Transverse colon (tissue), 4 donors: ENCODE data around the gene SIL1. TPM values are rescaled to one million over a fixed set of nuclear protein-coding genes. Genes with fewer than 3 reads are reported as not detected.

Experiments
- DNase-seq: peaks from one replicate; pipeline ENCODE4 v3.0.0-alpha.2; 2019
- H3K27ac ChIP-seq, 4 donors: fragments of 200-600 bp; sonication (generic); 2 replicates each; pipeline ENCODE4 v1.5.1; 2016 to 2018; ENCODE audit warnings: inconsistent platforms in 4 of 4
- H3K27me3 ChIP-seq: fragments of 200-600 bp; sonication (generic); 2 replicates; pipeline ENCODE4 v1.5.1; 2017; ENCODE audit warnings: inconsistent platforms
- H3K36me3 ChIP-seq, 4 donors: fragments of 200-600 bp; sonication (generic); 2 replicates each; pipeline ENCODE4 v1.5.1; 2017 to 2019; ENCODE audit warnings: inconsistent platforms in 4 of 4
- H3K4me1 ChIP-seq, 4 donors: fragments of 200-600 bp; sonication (generic); 2 replicates each; pipeline ENCODE4 v1.5.1; 2017 to 2020; ENCODE audit warnings: inconsistent platforms in 4 of 4
- H3K4me3 ChIP-seq, 4 donors: fragments of 200-600 bp; sonication (generic); 1 replicate in 1 of 4; 2 replicates in 3 of 4; pipeline versions ENCODE4 v1.5.1 to v1.6.1; 2017 to 2019; ENCODE audit warnings: inconsistent platforms in 4 of 4
- H3K9me3 ChIP-seq, 2 donors: fragments of 200-600 bp; sonication (generic); 2 replicates each; pipeline ENCODE4 v1.5.1; 2017 to 2019; ENCODE audit warnings: inconsistent platforms in 2 of 2
- CTCF ChIP-seq, 5 experiments: fragments of 200-600 bp in 3 of 5; fragments of 450-650 bp in 2 of 5; sonication (generic) in 3 of 5; IDR thresholded peaks; 1 replicate in 2 of 5; 2 replicates in 3 of 5; pipeline ENCODE4 v1.5.1; 2016 to 2017; ENCODE audit warnings: antibody characterized with exemption in 5 of 5, inconsistent platforms in 3 of 5, mild to moderate bottlenecking in 2 of 5, moderate library complexity in 1 of 5
- EP300 ChIP-seq: sonication (generic); formaldehyde crosslinking; IDR thresholded peaks from one replicate; pipeline ENCODE4 v1.6.1; 2017; ENCODE audit warnings: antibody characterized with exemption, low read depth
- POLR2A ChIP-seq: fragments of 450-650 bp; IDR thresholded peaks from one replicate; pipeline ENCODE4 v1.6.1; 2016; ENCODE audit warnings: antibody characterized with exemption, mild to moderate bottlenecking, moderate library complexity
- POLR2AphosphoS5 ChIP-seq, 3 donors: sonication (generic); formaldehyde crosslinking; IDR thresholded peaks; one replicate each; pipeline ENCODE4 v1.6.1; 2016; ENCODE audit warnings: antibody characterized with exemption in 3 of 3
- WGBS, 2 donors: methylation state at CpG; one replicate each; pipeline ENCODE4 v1.1.5; 2018; ENCODE audit warnings: low coverage in 1 of 2; 5-methylcytosine and 5-hydroxymethylcytosine counted together
- in situ Hi-C, 4 donors: fragments of 200-750 bp; cut with MboI; loops; one replicate each; pipeline versions ENCODE4 v1.15.0 to v1.15.1; 2017; ENCODE audit warnings: low sequenced_read_pairs in 3 of 4, low pct_ligation_motif_present in 1 of 4, low pct_unique_long_range_greater_than_20kb in 1 of 4
- intact Hi-C: fragments of 100-400 bp; cut with DNase I; formaldehyde crosslinking; loops from one replicate; pipeline ENCODE4 v1.15.1; 2023; ENCODE audit warnings: low total_unique reads
- total RNA-seq, 4 donors: library from RNA; depleted of rRNA; stranded (reverse); fragments of >200 nt; gene quantifications; one replicate each; pipeline ENCODE4 v1.1.0, GENCODE V29; 2016

Gene SIL1
- total RNA-seq, 4 donors from 2014 or later = 11.1 to 38.1 (median 29.0) TPM

DNA sequence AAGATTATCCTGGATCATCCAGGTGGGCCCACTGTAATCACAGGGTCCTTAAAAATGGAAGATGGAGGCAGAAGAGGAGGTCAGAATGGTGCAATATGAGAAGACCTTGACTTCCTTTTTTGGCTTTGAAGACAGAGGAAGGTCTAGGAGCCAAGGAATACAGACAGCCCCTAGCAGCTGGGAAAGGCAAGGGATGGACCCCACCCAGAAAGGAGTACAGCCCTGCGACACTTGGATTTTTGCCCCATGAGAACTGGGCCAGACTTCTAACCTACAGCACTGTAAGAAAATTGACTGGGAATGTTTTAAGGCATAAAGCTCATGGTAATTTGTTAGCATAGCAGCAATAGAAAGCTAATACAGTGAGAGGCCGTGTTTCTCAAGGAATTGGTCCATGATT, 256.1 kb downstream of the SIL1 start:
- no peak for DNase-seq
- intact Hi-C loops = no loop called here
- in situ Hi-C loops = no loop called here
- H3K27me3 ChIP-seq = no peaks in the 10 kb centered on the region
- H3K4me1 ChIP-seq = no peaks in the 10 kb centered on the region
- 89 to 100% methylated on average over 1 to 2 of the region's 2 CpGs for WGBS, 2 donors
- H3K27ac ChIP-seq = no peak overlapping the region
- peaks cover 0 to 4% (median under 1%) of the 10 kb centered on the region in 4 donors for H3K36me3 ChIP-seq
- TF ChIP-seq CTCF (IDR thresholded peaks at IDR 0.05) = no peak
- TF ChIP-seq EP300 = no peak
- H3K9me3 ChIP-seq = no peaks in the 10 kb centered on the region
- no peak overlapping the region for H3K4me3 ChIP-seq

DNA sequence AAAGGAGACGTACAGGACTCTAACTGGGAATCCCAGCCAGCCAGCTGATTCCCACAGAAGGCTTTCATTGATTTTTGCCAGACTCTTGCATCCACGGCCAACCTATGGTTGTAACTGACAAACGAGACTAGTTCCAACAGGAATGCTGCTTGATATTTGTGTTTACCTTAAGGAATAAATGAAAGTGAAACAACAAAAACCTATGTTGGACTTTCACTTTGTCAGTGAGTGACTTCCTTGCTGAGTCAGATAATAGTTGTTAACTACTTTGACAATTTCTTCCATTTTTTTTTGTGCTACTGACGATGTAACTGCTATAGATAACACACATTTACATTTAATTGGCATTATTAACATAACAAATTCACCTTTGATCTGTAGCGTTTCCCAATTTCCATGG, 259.6 kb downstream of the SIL1 start:
- H3K27ac ChIP-seq = no peak overlapping the region
- no peak for DNase-seq
- intact Hi-C loops (no loop called here), in situ Hi-C loops (no loop called here)
- H3K36me3 ChIP-seq = peaks cover 0 to 12% (median 5%) of the 10 kb centered on the region in 4 donors
- no peaks in the 10 kb centered on the region for H3K27me3 ChIP-seq
- no peak overlapping the region for H3K4me3 ChIP-seq
- TF ChIP-seq EP300 (no peak), CTCF (IDR thresholded peaks at IDR 0.05) (no peak), POLR2AphosphoS5 (IDR thresholded peaks at IDR 0.05) (no peak), POLR2A (no peak)
- H3K4me1 ChIP-seq = no peaks in the 10 kb centered on the region
- no peaks in the 10 kb centered on the region for H3K9me3 ChIP-seq
- 75 to 76% methylated on average over 5 of the region's 5 CpGs for WGBS, 2 donors

DNA sequence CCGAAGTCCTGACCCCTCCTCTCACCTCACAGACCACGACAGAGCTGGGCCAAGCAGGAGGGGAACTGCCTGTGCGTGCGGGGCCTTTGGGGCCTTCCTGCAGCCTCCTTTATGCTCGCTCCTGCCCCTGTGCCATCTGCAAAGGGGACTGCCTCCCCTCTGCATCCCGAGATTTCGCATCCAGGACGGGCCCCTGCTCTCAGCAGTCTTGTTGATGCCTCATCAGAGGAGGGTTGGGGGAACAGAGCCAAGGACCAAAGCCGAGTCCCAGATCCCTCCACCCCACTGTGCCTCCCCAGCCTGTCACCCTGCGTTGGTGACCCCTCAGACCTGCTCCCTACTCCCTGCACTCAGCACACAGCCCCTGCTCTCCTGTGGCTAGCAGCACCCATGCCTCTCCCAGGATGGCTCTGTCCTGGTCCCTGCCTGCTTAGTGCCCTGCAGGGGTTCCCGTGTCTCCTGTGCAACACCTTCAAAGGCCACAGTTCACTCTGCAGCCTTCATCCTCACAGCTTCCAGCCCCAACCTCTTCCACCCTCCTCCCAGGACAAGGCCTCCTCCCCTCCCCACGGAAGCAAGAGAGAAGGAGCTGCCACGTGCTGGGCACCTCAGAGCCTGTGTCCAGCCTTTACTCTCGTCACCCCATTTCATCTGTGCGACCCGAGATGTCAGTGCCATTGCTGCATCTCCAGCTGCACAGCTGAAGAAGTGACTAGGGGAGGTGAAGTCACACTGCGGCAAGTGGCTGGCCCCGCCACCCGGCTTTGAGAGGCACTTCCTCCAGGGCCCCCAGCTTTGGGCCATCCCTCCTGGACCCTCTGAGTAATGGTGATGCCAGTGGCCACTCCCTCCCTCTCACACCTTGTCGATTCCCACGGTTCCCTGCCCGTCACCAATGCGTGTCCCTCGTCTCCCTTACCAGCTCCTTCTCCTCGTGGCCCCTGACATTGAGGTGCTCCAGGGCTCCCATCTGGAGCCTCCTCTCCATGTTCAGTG, 260.5 kb downstream of the SIL1 start:
- DNase-seq = no peak
- no peaks in the 10 kb centered on the region for H3K4me1 ChIP-seq
- in situ Hi-C loops (no loop called here), intact Hi-C loops (no loop called here)
- no peaks in the 10 kb centered on the region for H3K27me3 ChIP-seq
- no peak overlapping the region for H3K27ac ChIP-seq
- H3K36me3 ChIP-seq = peaks cover 0 to 18% (median 9%) of the 10 kb centered on the region in 4 donors
- 87% methylated on average over 25 of the region's 25 CpGs; no CpG with 5 or more reads in 1 of the 2 donors for WGBS, 2 donors
- H3K4me3 ChIP-seq = no peak overlapping the region
- no peak for TF ChIP-seq CTCF (IDR thresholded peaks at IDR 0.05)
- TF ChIP-seq EP300 = no peak
- no peak for TF ChIP-seq POLR2A
- no peaks in the 10 kb centered on the region for H3K9me3 ChIP-seq

DNA sequence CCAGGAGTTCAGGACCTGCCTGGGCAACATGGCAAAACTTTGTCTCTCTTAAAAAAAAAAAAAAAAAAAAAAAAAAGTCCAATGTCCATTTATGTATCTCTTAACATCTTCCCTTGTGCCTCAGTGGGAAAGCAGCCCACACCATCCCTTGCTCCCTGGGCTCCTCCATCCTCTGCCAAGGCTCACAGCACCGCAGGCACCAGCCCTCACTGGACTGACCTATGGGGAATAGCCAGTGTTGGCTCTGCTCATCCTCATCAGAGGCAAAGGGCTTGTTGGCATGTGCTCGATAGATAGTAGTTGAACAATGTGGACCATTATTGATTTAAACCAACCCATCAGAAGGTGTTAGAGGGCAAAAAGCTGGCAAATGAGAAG, 261.2 kb downstream of the SIL1 start:
- no peak for DNase-seq
- no peaks in the 10 kb centered on the region for H3K27me3 ChIP-seq
- intact Hi-C loops = no loop called here
- WGBS, 2 donors = 70% methylated on average over 2 of the region's 2 CpGs; no CpG with 5 or more reads in 1 of the 2 donors
- peaks cover 0 to 25% (median 12%) of the 10 kb centered on the region in 4 donors for H3K36me3 ChIP-seq
- in situ Hi-C loops = no loop called here
- no peaks in the 10 kb centered on the region for H3K4me1 ChIP-seq
- H3K4me3 ChIP-seq = no peak overlapping the region
- no peaks in the 10 kb centered on the region for H3K9me3 ChIP-seq
- no peak overlapping the region for H3K27ac ChIP-seq
- TF ChIP-seq POLR2A (no peak), CTCF (IDR thresholded peaks at IDR 0.05) (no peak), POLR2AphosphoS5 (IDR thresholded peaks at IDR 0.05) (no peak), EP300 (no peak)
